ENCODE measurements around the gene HPSE2.

GRCh38 chr10:98438715-98439114 is 796.9 kb downstream of the HPSE2 start:
- TF ChIP-seq, protein P1, sequence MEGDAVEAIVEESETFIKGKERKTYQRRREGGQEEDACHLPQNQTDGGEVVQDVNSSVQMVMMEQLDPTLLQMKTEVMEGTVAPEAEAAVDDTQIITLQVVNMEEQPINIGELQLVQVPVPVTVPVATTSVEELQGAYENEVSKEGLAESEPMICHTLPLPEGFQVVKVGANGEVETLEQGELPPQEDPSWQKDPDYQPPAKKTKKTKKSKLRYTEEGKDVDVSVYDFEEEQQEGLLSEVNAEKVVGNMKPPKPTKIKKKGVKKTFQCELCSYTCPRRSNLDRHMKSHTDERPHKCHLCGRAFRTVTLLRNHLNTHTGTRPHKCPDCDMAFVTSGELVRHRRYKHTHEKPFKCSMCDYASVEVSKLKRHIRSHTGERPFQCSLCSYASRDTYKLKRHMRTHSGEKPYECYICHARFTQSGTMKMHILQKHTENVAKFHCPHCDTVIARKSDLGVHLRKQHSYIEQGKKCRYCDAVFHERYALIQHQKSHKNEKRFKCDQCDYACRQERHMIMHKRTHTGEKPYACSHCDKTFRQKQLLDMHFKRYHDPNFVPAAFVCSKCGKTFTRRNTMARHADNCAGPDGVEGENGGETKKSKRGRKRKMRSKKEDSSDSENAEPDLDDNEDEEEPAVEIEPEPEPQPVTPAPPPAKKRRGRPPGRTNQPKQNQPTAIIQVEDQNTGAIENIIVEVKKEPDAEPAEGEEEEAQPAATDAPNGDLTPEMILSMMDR (IDR thresholded peaks at IDR 0.05): no peak
- TF ChIP-seq POLR2A (IDR thresholded peaks at IDR 0.05) (no peak), EP300 (IDR thresholded peaks at IDR 0.05) (no peak), POLR2AphosphoS5 (IDR thresholded peaks at IDR 0.05) (no peak)
